ENCODE measurements around the gene LMNTD1. TPM values are rescaled to one million over a fixed set of nuclear protein-coding genes. Genes with fewer than 3 reads are reported as not detected.

The LMNTD1 gene
- polyA plus RNA-seq, 1 donor from 2014 or later, result not detected

DNA sequence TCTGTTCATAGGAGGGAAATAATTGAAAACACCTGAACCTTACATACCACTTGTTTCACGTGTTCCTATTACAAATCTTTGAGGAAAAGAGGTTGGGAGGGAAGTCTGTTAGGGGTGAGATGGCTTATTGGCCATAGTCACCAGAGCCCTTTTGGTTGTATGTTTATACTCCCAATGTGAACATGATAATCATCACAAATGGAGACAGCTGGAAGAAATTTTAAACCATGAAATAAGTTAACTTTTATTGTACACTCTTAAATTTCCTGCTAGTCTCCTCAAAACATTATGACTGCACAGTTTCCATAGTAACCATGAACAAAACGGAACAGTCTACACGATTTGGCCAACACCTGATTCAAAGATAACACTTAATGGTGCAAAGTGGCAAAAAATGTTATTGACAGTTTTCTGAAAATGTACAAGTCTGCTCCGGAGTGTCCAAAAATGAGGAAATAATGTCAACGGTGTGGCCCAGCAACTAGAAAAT lies 56.9 kb downstream of the LMNTD1 start:
- H4K20me1 ChIP-seq (ENCODE audit: insufficient read depth), result no peaks in the 10 kb centered on the region
- H2AFZ ChIP-seq (ENCODE audit: low read depth, low read length), result no peak overlapping the region
- no peaks in the 10 kb centered on the region for H3K36me3 ChIP-seq (ENCODE audit: insufficient read depth, low read length)
- H3K79me2 ChIP-seq (replicated peaks; ENCODE audit: insufficient read depth, low read length), result no peaks in the 10 kb centered on the region
- H3K9me3 ChIP-seq (ENCODE audit: low read length), result no peaks in the 10 kb centered on the region
- H3F3A ChIP-seq (ENCODE audit: insufficient read depth, low read length, poor library complexity, severe bottlenecking), result no peaks in the 10 kb centered on the region
- no peaks in the 10 kb centered on the region for H3K27me3 ChIP-seq (ENCODE audit: insufficient read depth, low read depth, low read length)
- H3K27ac ChIP-seq (ENCODE audit: low read length), result no peak overlapping the region
- no peak overlapping the region for H3K9ac ChIP-seq (ENCODE audit: low read length)
- no peak overlapping the region for H3K4me3 ChIP-seq (ENCODE audit: low read length)
- H3K4me2 ChIP-seq (ENCODE audit: low read length), result no peak overlapping the region
- H3K9me2 ChIP-seq (ENCODE audit: insufficient read depth, low read length), result no peaks in the 10 kb centered on the region
- TF ChIP-seq, protein P1, sequence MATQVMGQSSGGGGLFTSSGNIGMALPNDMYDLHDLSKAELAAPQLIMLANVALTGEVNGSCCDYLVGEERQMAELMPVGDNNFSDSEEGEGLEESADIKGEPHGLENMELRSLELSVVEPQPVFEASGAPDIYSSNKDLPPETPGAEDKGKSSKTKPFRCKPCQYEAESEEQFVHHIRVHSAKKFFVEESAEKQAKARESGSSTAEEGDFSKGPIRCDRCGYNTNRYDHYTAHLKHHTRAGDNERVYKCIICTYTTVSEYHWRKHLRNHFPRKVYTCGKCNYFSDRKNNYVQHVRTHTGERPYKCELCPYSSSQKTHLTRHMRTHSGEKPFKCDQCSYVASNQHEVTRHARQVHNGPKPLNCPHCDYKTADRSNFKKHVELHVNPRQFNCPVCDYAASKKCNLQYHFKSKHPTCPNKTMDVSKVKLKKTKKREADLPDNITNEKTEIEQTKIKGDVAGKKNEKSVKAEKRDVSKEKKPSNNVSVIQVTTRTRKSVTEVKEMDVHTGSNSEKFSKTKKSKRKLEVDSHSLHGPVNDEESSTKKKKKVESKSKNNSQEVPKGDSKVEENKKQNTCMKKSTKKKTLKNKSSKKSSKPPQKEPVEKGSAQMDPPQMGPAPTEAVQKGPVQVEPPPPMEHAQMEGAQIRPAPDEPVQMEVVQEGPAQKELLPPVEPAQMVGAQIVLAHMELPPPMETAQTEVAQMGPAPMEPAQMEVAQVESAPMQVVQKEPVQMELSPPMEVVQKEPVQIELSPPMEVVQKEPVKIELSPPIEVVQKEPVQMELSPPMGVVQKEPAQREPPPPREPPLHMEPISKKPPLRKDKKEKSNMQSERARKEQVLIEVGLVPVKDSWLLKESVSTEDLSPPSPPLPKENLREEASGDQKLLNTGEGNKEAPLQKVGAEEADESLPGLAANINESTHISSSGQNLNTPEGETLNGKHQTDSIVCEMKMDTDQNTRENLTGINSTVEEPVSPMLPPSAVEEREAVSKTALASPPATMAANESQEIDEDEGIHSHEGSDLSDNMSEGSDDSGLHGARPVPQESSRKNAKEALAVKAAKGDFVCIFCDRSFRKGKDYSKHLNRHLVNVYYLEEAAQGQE (IDR thresholded peaks at IDR 0.05; ENCODE audit: borderline replicate concordance), result no peak
- TF ChIP-seq SMC3 (conservative IDR thresholded peaks at IDR 0.05; ENCODE audit: poor library complexity) (no peak), TAF1 (IDR thresholded peaks at IDR 0.05; ENCODE audit: low read depth) (no peak), POLR2AphosphoS5 (IDR thresholded peaks at IDR 0.05) (no peak), EP300 (conservative IDR thresholded peaks at IDR 0.05; ENCODE audit: poor library complexity, severe bottlenecking) (no peak), EZH2 (IDR thresholded peaks at IDR 0.05; ENCODE audit: borderline replicate concordance, insufficient read depth, low read length, poor library complexity, severe bottlenecking) (no peak), MXI1 (conservative IDR thresholded peaks at IDR 0.05; ENCODE audit: poor library complexity, severe bottlenecking) (no peak), RAD21 (conservative IDR thresholded peaks at IDR 0.05) (no peak)
- TF ChIP-seq, protein P2, sequence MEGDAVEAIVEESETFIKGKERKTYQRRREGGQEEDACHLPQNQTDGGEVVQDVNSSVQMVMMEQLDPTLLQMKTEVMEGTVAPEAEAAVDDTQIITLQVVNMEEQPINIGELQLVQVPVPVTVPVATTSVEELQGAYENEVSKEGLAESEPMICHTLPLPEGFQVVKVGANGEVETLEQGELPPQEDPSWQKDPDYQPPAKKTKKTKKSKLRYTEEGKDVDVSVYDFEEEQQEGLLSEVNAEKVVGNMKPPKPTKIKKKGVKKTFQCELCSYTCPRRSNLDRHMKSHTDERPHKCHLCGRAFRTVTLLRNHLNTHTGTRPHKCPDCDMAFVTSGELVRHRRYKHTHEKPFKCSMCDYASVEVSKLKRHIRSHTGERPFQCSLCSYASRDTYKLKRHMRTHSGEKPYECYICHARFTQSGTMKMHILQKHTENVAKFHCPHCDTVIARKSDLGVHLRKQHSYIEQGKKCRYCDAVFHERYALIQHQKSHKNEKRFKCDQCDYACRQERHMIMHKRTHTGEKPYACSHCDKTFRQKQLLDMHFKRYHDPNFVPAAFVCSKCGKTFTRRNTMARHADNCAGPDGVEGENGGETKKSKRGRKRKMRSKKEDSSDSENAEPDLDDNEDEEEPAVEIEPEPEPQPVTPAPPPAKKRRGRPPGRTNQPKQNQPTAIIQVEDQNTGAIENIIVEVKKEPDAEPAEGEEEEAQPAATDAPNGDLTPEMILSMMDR (IDR thresholded peaks at IDR 0.05; ENCODE audit: poor library complexity, severe bottlenecking), result no peak

DNA sequence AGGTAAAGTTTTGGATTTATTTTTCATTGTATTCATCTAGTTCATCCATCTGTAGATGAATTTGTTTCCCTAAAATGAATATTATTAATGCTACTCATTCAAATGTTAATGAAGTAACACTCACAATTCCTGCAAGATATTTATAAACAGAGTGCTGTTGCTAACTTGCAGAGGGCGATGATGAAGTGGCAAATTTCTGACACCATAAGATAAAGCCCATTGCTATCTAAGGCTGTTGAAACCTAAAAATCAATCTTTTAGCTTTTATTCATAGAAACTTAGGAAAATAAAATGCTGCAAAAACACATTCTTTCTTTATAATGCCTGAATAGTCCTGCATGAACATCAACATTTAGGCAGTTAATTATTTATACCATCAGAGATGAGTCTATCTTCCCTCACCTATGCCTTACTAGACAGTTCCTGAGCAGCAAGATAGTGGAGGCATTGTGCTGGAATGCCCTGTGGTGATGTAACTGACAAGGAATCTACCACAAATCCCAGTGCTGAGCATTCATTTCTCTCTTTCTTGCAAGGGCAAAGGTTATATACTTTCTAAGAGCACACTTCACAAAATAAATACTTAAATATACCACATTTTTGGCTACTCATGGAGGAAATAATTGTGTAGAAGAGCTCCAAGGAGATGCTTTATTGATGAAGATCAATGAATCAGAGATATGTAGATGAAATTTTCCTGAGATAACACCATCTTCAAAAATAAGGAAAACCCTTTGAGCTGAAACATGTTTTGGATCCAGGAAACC lies 57.6 kb downstream of the LMNTD1 start:
- no peaks in the 10 kb centered on the region for H3F3A ChIP-seq (ENCODE audit: insufficient read depth, low read length, poor library complexity, severe bottlenecking)
- H3K36me3 ChIP-seq (ENCODE audit: insufficient read depth, low read length), result no peaks in the 10 kb centered on the region
- no peaks in the 10 kb centered on the region for H4K20me1 ChIP-seq (ENCODE audit: insufficient read depth)
- no peak overlapping the region for H3K27ac ChIP-seq (ENCODE audit: low read length)
- no peak for TF ChIP-seq MXI1 (conservative IDR thresholded peaks at IDR 0.05; ENCODE audit: poor library complexity, severe bottlenecking)
- TF ChIP-seq POLR2AphosphoS5 (IDR thresholded peaks at IDR 0.05), result no peak
- no peak for TF ChIP-seq RAD21 (conservative IDR thresholded peaks at IDR 0.05)
- TF ChIP-seq EZH2 (IDR thresholded peaks at IDR 0.05; ENCODE audit: borderline replicate concordance, insufficient read depth, low read length, poor library complexity, severe bottlenecking), result no peak
- no peak for TF ChIP-seq EP300 (conservative IDR thresholded peaks at IDR 0.05; ENCODE audit: poor library complexity, severe bottlenecking)
- TF ChIP-seq, protein P1 (IDR thresholded peaks at IDR 0.05; ENCODE audit: borderline replicate concordance), result no peak
- TF ChIP-seq SMC3 (conservative IDR thresholded peaks at IDR 0.05; ENCODE audit: poor library complexity), result no peak
- TF ChIP-seq TAF1 (IDR thresholded peaks at IDR 0.05; ENCODE audit: low read depth), result no peak
- TF ChIP-seq, protein P2 (IDR thresholded peaks at IDR 0.05; ENCODE audit: poor library complexity, severe bottlenecking), result no peak
- no peaks in the 10 kb centered on the region for H3K9me2 ChIP-seq (ENCODE audit: insufficient read depth, low read length)
- H3K9me3 ChIP-seq (ENCODE audit: low read length), result no peaks in the 10 kb centered on the region
- H3K4me2 ChIP-seq (ENCODE audit: low read length), result no peak overlapping the region
- no peak overlapping the region for H2AFZ ChIP-seq (ENCODE audit: low read depth, low read length)
- H3K27me3 ChIP-seq (ENCODE audit: insufficient read depth, low read depth, low read length), result no peaks in the 10 kb centered on the region
- H3K9ac ChIP-seq (ENCODE audit: low read length), result no peak overlapping the region
- no peaks in the 10 kb centered on the region for H3K79me2 ChIP-seq (replicated peaks; ENCODE audit: insufficient read depth, low read length)
- no peak overlapping the region for H3K4me3 ChIP-seq (ENCODE audit: low read length)

All from neural cell (in vitro differentiated cells).